Ramos (cell line): ENCODE measurements around the gene FARS2.

ENCODE experiments used
- in situ Hi-C: fragments of 300-500 bp; cut with MboI; formaldehyde crosslinking; loops from one replicate; pipeline ENCODE4 v1.14.3; 2022; ENCODE audit warnings: low sequenced_read_pairs; ENCODE audit not compliant: unreplicated experiment

FARS2 gene

DNA sequence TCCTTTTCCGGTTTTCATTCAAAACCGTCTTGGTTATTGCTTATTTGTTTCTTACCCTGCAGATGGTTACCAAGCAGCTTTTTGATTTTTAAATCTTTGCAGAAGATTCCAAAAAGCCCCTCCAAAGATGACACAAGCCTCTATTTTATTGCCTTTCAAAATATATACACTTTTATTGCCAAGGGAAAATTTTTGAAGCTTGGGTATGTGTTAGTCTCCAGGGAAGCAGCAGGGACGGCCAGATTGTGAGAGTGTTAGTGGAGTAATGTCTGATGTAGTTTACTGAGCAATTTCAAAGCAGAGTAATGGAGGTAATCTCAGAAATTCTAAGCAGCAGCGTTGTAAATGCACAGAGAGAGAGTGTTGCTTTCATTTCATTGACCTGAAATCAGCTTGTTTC is 193.8 kb downstream of the FARS2 start:
- in situ Hi-C loops = loop anchor here (25.0 kb wide), 1 partner anchor 1082 kb away; no protein-coding TSS in a partner anchor

DNA sequence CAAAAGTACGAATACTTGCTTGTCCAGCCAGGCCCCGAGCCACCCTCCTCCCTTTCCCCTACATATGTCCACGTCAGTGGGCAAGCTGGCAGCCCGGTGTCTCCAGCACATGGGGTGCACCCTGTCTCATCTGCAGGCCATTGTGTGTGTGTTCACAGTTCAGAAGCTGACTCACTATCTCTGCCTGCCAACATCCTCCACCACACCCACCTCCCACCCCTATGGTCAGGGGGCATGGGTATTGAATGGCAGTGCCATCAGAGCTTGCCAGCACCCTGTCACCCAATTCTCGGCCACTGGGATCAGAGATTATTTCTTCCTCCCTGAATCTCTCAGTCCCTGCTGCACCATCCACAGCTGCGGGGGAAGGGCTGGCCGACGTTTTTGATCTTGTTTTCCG is 195.7 kb downstream of the FARS2 start:
- in situ Hi-C loops = loop anchor here (25.0 kb wide), 1 partner anchor 1080 kb away; no protein-coding TSS in a partner anchor

DNA sequence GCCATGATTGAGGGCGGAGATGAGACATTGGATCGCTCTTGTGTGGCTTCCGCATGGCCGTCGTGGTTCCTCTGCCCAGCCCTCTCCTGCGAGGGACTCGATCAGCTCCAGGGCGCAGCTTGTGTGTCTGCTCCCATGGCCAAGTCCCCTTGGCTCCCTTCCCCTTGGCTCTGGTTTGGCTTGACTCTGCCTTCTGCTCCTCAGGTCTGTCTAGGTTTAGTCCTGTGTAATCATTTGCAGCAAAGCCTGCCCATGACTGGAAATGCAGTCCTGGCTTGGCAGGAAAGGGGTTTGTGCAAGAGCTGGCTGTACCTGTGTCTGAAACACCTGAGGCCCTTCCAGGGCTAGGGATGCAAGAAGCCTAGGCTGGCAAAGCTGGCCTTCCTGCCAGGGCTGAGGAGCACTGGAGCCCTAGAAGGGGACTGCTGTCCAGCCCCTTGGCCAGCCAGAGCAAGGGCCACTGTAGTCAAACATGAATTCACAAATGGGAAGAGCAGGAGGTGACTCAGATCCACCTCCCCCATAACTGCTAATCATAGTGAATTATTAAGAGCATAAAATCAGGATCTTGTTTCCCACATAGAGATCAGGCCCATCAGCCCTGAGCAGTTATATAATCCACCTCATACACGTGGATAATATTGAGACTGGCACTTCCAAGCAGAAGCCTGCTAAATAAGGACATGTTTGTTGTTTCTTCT is 196.8 kb downstream of the FARS2 start:
- in situ Hi-C loops = loop anchor here (25.0 kb wide), 1 partner anchor 1079 kb away; no protein-coding TSS in a partner anchor

DNA sequence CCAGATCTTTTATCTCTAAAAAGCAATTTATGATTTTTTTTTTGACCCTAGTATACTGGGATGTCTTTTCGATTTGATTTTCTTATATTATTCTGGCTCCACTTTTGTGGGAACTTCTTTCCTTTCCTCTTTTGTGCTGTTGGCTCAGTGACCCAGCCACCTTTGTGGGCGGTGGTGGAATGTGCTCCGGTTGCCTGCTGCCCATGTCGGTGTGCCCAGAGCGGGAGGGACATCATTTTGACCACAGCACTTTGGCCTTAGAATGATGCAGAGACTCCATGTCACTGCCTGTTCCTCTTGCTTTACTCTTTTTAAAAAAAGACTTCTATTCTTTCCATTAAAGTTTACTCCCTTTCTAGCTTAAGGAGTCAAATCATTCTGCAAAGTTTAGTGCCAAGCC is 198.0 kb downstream of the FARS2 start:
- in situ Hi-C loops = loop anchor here (25.0 kb wide), 1 partner anchor 1078 kb away; no protein-coding TSS in a partner anchor

DNA sequence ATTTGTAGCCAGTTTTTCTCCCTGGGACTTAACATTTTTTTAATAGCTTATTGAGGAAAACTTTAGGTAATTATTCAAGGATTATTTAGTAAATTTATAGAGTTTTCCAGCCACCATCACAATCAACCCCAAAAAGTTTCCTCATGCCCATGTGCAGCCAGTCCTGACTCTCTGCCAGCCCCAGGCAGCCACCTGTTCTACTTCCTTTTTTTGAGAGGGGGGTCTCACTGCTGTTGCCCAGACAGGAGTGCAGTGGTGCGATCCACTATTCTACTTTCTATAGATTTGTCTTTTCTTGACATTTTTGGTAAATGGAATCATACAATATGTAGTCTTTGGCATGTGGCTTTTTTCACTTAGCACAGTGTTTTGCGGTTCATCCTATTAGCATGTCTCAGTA is 200.1 kb downstream of the FARS2 start:
- in situ Hi-C loops = loop anchor here (25.0 kb wide), 1 partner anchor 1076 kb away; no protein-coding TSS in a partner anchor

DNA sequence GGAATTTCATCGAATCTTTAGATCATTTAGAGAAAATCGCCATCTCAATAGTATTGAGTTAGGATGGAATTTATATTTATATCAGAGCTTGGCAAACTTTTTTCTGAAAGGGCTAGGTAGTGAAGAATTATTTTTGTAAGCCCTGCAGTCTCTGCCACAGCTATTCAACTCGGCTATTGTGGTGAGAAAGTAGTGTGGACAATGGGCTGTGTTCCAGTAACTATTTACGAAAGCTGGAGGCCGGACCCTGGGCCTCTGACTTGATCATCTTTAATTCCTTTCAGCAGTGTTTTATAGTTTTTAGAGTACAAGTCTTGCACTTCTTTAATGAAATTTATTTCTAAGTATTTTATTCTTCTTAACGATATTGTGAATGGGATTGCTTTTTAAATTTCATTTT is 201.5 kb downstream of the FARS2 start:
- in situ Hi-C loops = loop anchor here (25.0 kb wide), 1 partner anchor 1074 kb away; no protein-coding TSS in a partner anchor

DNA sequence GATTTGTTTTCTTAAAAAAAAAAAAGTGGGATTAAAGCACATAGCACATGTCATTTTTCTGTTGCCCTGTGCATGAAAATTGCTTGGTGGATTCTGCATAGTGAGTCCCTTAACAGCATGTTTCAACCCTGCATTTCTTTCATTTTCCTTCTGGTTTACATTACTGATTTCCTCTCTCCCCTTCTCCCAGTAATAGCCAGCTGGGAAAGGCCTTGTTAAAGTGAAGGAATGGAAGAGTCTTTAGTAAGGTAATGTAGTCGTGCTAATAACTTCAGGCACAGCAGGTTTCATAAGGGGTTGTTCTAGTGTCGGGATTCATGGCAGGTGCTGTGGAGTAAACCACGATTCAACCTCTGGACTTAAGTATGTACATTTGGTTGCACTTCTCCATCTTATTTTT is 202.4 kb downstream of the FARS2 start:
- in situ Hi-C loops = loop anchor here (25.0 kb wide), 1 partner anchor 1074 kb away; no protein-coding TSS in a partner anchor

DNA sequence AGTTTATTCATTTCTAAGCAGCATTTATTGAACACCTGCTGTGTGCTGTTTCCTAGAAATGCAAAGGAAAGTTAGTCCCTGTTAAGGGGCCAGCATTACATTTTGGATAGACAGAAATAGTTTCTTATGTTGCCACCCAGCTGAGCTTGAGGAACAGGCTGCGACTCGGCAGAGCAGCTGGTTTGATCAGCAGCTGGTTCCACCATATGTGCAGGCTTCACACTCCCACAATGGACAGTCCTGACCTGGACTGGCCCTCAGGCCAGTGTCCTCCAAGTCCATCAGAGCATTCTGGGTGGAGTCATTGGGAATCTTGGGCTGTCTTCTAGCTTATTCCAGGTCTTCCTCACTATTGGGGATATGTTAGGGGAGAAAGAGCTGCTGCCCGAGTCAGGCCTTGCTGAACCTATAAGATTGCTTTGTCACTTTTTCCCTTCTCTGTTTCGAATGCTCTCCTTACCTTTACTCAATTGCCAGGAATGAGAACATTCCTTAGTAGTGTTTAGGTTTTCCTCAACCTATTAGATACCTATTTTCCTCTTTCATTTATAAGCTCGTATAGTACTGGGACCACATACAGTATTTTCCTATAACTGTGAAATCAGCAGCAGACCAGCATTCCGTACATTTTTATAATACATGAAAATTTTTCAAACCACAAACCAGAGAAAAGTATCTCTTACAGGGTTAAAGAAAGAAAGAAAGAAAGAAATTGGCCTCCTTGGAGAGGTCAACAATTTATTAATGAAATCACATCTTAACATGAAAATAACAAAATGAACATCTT is 203.0 kb downstream of the FARS2 start:
- in situ Hi-C loops = loop anchor here (25.0 kb wide), 1 partner anchor 1073 kb away; no protein-coding TSS in a partner anchor

DNA sequence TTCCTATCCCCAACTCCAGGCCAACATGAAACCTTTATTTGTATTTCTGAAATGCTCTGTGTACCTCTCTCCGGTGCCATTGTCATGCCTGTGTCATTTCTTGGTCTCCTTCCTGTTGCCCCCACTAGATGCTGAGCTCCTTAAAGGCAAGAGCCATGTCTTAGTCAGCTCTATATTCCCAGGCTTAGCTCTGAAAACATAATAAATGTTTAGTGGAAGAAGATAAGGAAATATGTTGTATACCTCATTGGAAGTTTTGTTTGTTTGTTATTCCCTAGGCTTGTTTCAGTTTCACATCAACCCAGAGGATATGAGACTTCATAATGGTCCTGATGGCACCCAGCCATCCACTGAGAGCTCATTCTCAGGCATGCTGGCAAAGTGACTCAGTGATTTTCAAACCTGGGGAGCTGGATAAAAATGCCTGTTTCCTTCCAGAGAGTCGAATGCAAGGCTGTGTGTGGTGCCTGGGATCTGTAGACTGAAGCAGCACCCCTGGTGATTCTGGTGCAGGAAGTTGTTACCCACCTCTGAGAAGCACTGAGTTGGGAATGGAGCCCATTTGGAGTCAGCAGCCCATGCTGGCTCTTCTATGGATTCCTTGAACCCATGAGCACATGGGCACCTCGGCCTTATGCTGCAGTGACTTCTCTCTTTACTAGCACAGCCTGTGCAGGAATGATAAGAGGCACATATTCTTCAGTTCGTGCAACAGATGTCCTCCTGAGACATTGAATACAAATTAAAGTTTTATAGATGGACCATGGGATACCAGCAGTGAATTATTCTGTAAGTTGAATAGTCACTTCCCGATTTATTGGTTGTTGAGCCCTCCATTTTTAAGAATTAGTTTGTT is 205.2 kb downstream of the FARS2 start:
- in situ Hi-C loops = loop anchor here (25.0 kb wide), 1 partner anchor 1071 kb away; no protein-coding TSS in a partner anchor

DNA sequence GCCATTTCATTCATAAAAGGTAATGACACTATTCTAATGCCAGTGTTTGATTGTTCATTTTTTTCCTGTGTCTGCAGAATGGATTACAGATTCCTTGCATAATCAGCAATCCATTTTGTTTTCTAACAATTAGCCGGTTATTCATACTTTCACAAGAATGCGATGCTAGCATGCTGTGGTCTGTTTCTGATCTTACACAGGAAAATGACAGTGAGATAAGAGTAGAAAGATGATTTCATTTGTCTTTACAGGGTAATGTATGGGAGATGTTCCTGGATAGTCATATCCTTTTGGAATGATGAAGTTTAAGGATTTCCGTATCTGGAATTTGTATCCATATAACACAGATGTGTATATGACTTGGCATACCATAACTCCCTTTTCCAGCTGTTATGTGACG is 207.3 kb downstream of the FARS2 start:
- in situ Hi-C loops = loop anchor here (25.0 kb wide), 1 partner anchor 1069 kb away; no protein-coding TSS in a partner anchor

DNA sequence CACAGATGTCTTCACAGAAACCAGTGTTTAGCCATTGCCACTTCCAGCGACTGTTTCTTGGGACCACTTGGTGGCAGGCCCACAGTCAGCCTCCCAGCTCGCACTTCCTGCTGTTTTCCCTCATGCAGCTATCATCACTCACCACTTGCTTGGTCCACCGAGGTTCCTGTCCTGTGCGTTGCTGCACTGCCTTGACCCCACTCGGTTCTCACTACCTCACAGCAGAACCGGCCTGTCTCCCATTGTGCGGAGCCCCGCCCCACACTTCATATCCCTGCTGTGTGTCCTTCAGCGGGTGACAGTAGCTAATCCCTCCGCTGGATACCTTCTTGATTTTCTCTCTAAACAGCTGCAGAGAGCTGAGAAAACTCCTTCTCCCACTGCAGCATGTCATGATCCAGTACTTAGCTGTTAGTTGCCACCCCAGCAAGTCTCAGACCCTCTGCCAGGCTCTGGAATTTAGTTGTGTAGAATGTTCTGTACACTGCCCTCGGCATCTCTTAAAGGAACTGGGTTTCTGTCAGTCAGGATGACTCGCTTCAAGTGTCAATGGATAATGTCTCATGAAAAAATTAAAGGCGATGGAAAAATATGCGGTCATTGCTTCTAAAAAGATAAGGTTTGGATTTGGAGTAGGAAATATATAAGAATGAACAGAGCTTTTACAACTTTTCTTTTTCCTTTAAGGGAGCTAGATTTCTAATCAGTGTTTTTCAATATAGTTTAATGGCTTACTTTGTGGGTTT is 208.0 kb downstream of the FARS2 start:
- in situ Hi-C loops = loop anchor here (25.0 kb wide), 1 partner anchor 1068 kb away; no protein-coding TSS in a partner anchor

DNA sequence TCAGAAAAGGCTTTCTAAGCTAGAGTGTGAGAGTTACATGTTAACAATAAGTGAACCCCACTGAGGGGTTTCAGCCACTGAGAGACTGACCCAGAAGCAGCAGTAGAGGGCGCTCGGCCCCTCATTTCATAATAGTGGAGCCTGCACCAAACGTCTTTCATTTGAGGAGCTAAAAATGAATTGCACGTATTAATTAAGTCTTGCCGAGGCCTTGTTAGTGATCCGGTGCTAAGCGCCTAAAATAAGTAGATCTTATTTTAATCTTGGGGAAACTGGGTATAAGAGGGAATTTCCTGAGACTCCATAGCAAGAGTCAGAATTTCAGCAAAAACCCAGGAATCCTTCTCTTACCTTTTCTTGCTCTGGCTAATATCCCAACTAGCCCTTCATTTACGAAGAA is 209.7 kb downstream of the FARS2 start:
- in situ Hi-C loops = loop anchor here (25.0 kb wide), 1 partner anchor 1066 kb away; no protein-coding TSS in a partner anchor

DNA sequence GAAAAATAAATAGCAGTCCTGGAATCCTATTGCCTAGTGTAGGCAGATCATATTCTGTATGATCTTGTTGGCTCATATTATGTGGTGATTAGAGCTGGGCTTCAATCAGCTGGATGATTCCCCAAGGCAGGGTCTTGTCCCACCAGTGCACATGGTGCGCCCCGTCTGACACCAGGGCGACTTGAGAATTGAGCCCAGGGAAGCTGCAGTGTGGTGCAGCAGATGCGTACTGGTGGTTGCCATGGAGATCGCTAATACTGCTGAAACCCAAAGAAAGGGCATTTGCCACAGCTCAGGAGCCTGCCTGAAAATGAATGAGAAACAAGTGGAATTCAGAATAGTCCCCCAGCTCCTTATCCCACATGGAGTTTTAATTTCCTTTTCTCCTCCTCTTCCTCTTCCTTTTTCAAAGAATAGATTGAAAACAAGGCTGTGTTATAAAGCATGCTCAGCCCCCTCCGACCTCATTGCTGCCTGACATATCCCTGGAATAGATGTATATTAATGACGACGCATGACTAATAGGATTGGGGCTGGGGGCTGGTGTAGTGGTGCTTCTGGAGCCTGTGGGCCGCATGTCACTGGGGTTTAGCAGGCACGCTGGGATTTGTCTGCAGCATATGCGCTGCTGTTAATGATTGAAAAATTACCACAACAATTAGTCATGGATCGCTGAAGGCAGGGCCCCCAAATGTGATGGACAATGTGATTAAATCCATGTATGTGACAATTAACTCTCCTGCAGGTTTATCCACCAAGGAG is 210.5 kb downstream of the FARS2 start:
- in situ Hi-C loops = loop anchor here (25.0 kb wide), 1 partner anchor 1065 kb away; no protein-coding TSS in a partner anchor

DNA sequence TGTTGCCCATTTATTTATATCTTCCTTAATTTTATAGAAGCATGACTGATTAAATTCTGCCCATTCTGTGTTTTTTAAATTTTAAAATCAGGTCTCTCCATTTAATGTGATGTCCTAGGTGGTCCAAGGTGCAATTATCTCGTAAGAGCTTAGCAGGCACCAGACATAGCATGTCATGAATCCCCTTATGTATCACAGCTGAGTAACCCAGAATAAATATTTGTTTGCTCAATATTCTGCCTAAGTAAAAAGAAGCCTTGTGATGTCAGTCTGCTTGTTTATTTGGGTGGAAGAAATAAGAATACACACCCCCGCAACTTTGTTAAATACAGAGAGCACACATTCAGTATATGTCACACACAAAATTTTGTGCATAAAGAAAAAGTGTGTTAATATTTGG is 211.3 kb downstream of the FARS2 start:
- in situ Hi-C loops = loop anchor here (25.0 kb wide), 1 partner anchor 1065 kb away; no protein-coding TSS in a partner anchor

DNA sequence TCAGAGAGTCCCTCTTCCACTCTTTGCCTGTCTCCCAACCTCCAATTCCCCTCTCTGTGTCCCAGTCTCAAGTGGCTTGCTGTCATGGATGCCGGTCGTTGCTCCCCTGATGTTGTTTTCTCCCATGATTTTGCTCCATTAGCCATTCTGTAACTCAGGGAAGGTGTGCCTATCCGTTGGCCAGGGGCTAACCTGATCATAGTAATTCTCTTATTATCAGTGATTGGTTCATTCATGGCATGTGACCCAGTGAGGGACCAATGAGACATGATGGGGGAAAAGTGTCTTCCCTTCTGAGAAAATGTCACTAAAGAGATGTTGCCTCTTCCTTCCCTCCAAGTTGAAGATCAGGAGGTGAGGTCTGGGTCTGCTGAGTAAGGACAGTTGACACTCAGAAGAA is 214.5 kb downstream of the FARS2 start:
- in situ Hi-C loops = no loop called here

DNA sequence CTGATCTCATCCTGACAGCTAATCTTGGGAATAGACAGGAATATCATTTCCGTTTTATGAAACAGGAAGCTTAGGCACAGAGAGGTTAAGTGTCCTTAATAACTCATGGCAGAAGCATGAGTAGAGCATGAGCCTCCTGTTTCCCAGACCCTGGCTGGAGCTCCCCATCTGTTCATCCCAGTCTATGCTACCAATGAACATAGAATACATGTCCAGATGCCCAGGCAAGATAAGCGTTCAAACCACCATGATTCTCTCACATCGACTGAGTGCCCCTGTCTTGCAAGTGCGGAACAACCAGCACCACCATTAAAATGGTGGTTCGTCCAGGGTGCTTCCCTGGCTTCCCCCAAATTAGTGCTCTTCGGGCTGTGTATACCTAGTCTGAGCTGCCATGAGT is 217.1 kb downstream of the FARS2 start:
- in situ Hi-C loops = no loop called here

DNA sequence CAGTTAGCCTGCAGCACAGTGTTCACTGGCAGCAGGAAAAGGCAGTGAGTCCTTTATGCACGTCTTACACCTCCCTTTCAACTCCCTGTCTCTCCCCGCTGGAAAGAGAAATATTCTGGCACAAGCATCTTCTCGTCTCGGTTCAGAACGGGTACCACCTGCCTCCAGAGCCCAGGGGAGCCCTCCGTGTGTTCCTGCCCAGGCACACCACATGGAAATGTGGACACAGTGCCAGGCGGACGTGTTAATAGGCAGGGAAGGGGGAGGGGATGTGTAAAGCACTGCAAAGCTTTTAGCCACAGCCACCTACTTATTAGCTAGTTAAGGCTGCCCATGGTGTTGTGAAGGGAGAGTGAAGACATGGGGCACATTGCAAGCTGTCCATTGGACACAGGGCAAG is 219.7 kb downstream of the FARS2 start:
- in situ Hi-C loops = no loop called here

DNA sequence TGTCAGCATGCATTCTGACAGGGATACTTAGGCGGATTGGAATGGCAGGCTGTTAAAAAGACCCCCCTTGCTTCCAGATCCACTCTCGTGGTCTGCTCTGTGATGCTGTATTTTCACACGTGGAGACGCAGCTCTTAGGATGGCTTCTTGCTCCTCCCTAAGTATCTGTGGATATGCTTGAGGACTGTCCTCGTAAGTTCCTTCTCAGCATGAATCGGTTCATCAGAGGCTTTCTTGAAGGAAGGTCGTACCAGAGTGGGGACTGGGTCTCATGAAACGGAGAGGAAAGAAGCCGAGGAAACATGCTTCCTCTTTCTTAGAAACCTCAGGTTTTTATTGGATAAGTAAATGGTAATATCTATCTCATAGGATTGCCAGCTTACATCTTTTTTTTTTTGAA is 220.4 kb downstream of the FARS2 start:
- in situ Hi-C loops = no loop called here
